BLaER1 treated with 17β-estradiol and CSF1 and Interleukin-3, amounts not matched to agents 10 nM and 100 nM (cell line): ENCODE data around the gene PLPPR5.

Source experiments
- H3K27ac ChIP-seq, 11 experiments: shearing (Covaris generic); formaldehyde crosslinking; 2 replicates each; pipeline ENCODE4 v1.8.1; 2022
- H3K27me3 ChIP-seq, 11 experiments: shearing (Covaris generic); formaldehyde crosslinking; 2 replicates each; pipeline ENCODE4 v1.8.1; 2022
- H3K36me3 ChIP-seq, 11 experiments: shearing (Covaris generic); formaldehyde crosslinking; 2 replicates each; pipeline ENCODE4 v1.8.1; 2022
- H3K4me1 ChIP-seq, 10 experiments: shearing (Covaris generic); formaldehyde crosslinking; 2 replicates each; pipeline ENCODE4 v1.8.1; 2022
- H3K4me2 ChIP-seq, 11 experiments: shearing (Covaris generic); formaldehyde crosslinking; 2 replicates each; pipeline ENCODE4 v1.8.1; 2022
- H3K4me3 ChIP-seq, 10 experiments: shearing (Covaris generic); formaldehyde crosslinking; 2 replicates each; pipeline ENCODE4 v1.8.1; 2022
- H3K9ac ChIP-seq, 11 experiments: shearing (Covaris generic); formaldehyde crosslinking; 2 replicates each; pipeline ENCODE4 v1.8.1; 2022
- H3K9me3 ChIP-seq, 11 experiments: shearing (Covaris generic); formaldehyde crosslinking; replicated peaks in 1 of 11; 2 replicates each; pipeline ENCODE4 v1.8.1; 2022
- H4K20me1 ChIP-seq, 11 experiments: shearing (Covaris generic); formaldehyde crosslinking; 2 replicates each; pipeline ENCODE4 v1.8.1; 2022
- Cebpa-rat ChIP-seq, 11 experiments: shearing (Covaris generic); IDR thresholded peaks; 2 replicates each; pipeline ENCODE4 v1.8.1; 2022

Gene PLPPR5

DNA sequence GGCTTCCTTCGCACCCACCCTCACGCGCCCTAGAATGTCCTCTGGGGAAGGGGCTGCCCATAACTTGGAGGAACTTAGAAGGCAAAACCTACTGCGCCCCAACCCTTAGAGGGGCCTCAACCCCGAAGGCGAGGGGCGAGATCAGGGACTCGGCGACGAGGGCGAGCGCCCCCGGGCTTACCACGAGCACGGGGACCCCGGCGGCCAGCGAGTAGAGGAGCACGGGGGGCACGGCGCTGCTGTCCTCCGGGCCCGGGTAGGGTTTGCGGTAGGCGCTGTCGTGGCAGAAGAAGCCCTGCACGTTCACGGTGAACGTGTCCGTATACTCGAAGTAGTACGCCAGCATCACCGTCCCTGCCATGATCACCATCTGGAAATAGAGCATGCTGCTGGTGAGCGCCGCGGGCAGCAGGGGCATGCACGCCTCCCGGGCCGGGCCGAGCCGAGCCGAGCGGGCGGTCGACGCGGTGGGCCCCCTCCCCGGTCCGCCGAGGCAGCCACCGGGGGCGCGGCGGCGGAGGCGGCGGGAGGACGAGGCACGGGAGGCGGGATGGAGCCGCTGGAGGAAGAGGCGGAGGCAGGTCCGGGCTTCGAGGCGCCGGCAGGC, 304 bp downstream of the PLPPR5 start:
- Histone ChIP-seq H3K9ac (no peak overlapping the region), H3K4me1 (no peaks in the 10 kb centered on the region), H4K20me1 (no peaks in the 10 kb centered on the region), H3K4me2 (no peak overlapping the region), H3K27me3 (no peaks in the 10 kb centered on the region), H3K4me3 (no peak overlapping the region), H3K9me3 (peaks cover 9 to 22% (median 17%) of the 10 kb centered on the region in 11 experiments; a peak in 20 of 22 replicates), H3K27ac (no peak overlapping the region), H3K36me3 (no peaks in the 10 kb centered on the region)
- no peak for TF ChIP-seq Cebpa-rat (IDR thresholded peaks at IDR 0.05)

- Histone ChIP-seq H3K4me1 (no peaks in the 10 kb centered on the region), H3K9me3 (peaks cover 9 to 22% (median 17%) of the 10 kb centered on the region in 11 experiments; a peak in 20 of 22 replicates), H3K27me3 (no peaks in the 10 kb centered on the region), H4K20me1 (no peaks in the 10 kb centered on the region), H3K4me2 (no peak overlapping the region), H3K4me3 (no peak overlapping the region), H3K9ac (no peak overlapping the region), H3K36me3 (no peaks in the 10 kb centered on the region), H3K27ac (no peak overlapping the region)
- no peak for TF ChIP-seq Cebpa-rat (IDR thresholded peaks at IDR 0.05)
Measured at GRCh38 chr1:99003581-99004253, 944 bp downstream of the PLPPR5 start.

GRCh38 chr1:98992844-98993243, 11.8 kb downstream of the PLPPR5 start:
- H3K27ac ChIP-seq, result no peak overlapping the region
- H3K4me3 ChIP-seq, result no peak overlapping the region
- TF ChIP-seq Cebpa-rat (IDR thresholded peaks at IDR 0.05), result no peak
- H3K9ac ChIP-seq, result no peak overlapping the region
- H3K9me3 ChIP-seq, result no peaks in the 10 kb centered on the region
- no peak overlapping the region for H3K4me2 ChIP-seq
- H3K4me1 ChIP-seq, result no peaks in the 10 kb centered on the region
- H3K36me3 ChIP-seq, result no peaks in the 10 kb centered on the region
- H3K27me3 ChIP-seq, result no peaks in the 10 kb centered on the region
- H4K20me1 ChIP-seq, result no peaks in the 10 kb centered on the region

GRCh38 chr1:98991127-98992012, 13.3 kb downstream of the PLPPR5 start:
- Histone ChIP-seq H3K9me3 (no peaks in the 10 kb centered on the region), H3K9ac (no peak overlapping the region), H3K27me3 (no peaks in the 10 kb centered on the region), H3K36me3 (no peaks in the 10 kb centered on the region), H4K20me1 (no peaks in the 10 kb centered on the region), H3K4me1 (no peaks in the 10 kb centered on the region), H3K4me2 (no peak overlapping the region), H3K27ac (no peak overlapping the region), H3K4me3 (no peak overlapping the region)
- no peak for TF ChIP-seq Cebpa-rat (IDR thresholded peaks at IDR 0.05)

DNA sequence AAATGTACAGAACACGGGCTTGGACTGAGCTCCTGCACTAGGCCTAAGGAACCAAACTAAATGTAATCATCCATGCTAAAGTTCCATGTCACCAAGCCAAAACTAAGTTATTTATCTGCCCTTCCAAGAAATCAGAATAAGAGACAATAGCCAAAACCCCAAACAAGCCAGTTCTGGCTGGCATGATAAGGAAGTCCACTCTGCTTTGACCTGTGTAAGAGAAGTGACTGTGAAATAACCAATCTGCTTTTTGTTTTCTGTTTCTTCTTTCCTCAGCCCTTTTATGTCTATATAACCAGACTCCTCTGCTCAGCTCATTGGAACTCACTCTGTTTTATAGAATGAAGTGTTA, 15.1 kb downstream of the PLPPR5 start:
- Histone ChIP-seq H3K27ac (no peak overlapping the region), H3K27me3 (no peaks in the 10 kb centered on the region), H3K36me3 (no peaks in the 10 kb centered on the region), H3K4me3 (no peak overlapping the region), H3K4me1 (no peaks in the 10 kb centered on the region), H3K4me2 (no peak overlapping the region), H4K20me1 (no peaks in the 10 kb centered on the region), H3K9me3 (no peaks in the 10 kb centered on the region), H3K9ac (no peak overlapping the region)
- no peak for TF ChIP-seq Cebpa-rat (IDR thresholded peaks at IDR 0.05)

- no peak overlapping the region for H3K4me3 ChIP-seq
- H3K27ac ChIP-seq, result no peak overlapping the region
- TF ChIP-seq Cebpa-rat (IDR thresholded peaks at IDR 0.05), result no peak
- no peaks in the 10 kb centered on the region for H3K27me3 ChIP-seq
- H4K20me1 ChIP-seq, result no peaks in the 10 kb centered on the region
- no peak overlapping the region for H3K4me2 ChIP-seq
- peaks cover 0 to 3% (median 0%) of the 10 kb centered on the region in 11 experiments; a peak in 2 of 22 replicates for H3K9me3 ChIP-seq
- H3K9ac ChIP-seq, result no peak overlapping the region
- no peaks in the 10 kb centered on the region for H3K4me1 ChIP-seq
- no peaks in the 10 kb centered on the region for H3K36me3 ChIP-seq
Measured at GRCh38 chr1:98988904-98989555, 15.6 kb downstream of the PLPPR5 start.

- Histone ChIP-seq H3K27ac (no peak overlapping the region), H3K9me3 (peaks cover 0 to 6% (median 0%) of the 10 kb centered on the region in 11 experiments; a peak in 2 of 22 replicates), H3K4me1 (no peaks in the 10 kb centered on the region)
Measured at GRCh38 chr1:98985687-98986086, 19.0 kb downstream of the PLPPR5 start.

GRCh38 chr1:98981917-98982513, 22.6 kb downstream of the PLPPR5 start:
- Histone ChIP-seq H3K27ac (no peak overlapping the region), H3K4me1 (no peaks in the 10 kb centered on the region), H3K9ac (no peak overlapping the region), H3K36me3 (no peaks in the 10 kb centered on the region), H4K20me1 (no peaks in the 10 kb centered on the region), H3K9me3 (peaks cover 0 to 6% (median 0%) of the 10 kb centered on the region in 11 experiments; a peak in 2 of 22 replicates), H3K27me3 (no peaks in the 10 kb centered on the region), H3K4me3 (no peak overlapping the region), H3K4me2 (no peak overlapping the region)
- no peak for TF ChIP-seq Cebpa-rat (IDR thresholded peaks at IDR 0.05)

More at GRCh38 chr1:98985687-98986086, 19.0 kb downstream of the PLPPR5 start:
- H4K20me1 ChIP-seq, result no peaks in the 10 kb centered on the region
- TF ChIP-seq Cebpa-rat (IDR thresholded peaks at IDR 0.05), result no peak
- no peaks in the 10 kb centered on the region for H3K36me3 ChIP-seq
- H3K4me3 ChIP-seq, result no peak overlapping the region
- H3K27me3 ChIP-seq, result no peaks in the 10 kb centered on the region
- H3K9ac ChIP-seq, result no peak overlapping the region
- H3K4me2 ChIP-seq, result no peak overlapping the region

DNA sequence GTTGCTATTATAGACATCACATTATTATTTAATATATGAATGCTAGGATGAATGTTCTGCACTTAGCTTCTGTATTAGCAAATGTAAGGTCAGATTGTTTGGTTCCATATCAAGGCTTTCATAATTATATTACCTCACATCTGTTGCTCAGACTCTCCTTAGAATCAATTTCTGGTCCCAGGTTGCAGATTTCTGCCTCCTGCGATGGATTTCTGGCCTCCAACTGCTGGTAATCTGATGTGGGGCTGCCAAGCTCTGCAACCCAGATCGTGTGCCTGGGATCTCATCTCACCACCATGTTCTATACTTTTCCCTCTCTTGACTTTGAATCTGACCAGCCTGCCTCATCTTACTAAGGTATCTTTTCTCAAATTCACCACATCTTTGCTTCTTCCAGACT, 25.2 kb downstream of the PLPPR5 start:
- Histone ChIP-seq H3K27me3 (no peaks in the 10 kb centered on the region), H3K27ac (no peak overlapping the region), H4K20me1 (no peaks in the 10 kb centered on the region), H3K9ac (no peak overlapping the region), H3K4me1 (no peaks in the 10 kb centered on the region), H3K36me3 (no peaks in the 10 kb centered on the region), H3K4me2 (no peak overlapping the region), H3K4me3 (no peak overlapping the region), H3K9me3 (peaks cover 0 to 6% (median 0%) of the 10 kb centered on the region in 11 experiments; a peak in 2 of 22 replicates)
- TF ChIP-seq Cebpa-rat (IDR thresholded peaks at IDR 0.05), result no peak
